Stimulated activated CD8-positive, alpha-beta memory T cell treated with anti-CD3 and anti-CD28 coated beads, Interleukin-15, amount 100 ng/mL, for 24 hours (primary cell): Measurements from ENCODE around the gene GPR152.

Experiments
- DNase-seq: peaks from one replicate; pipeline ENCODE4 v3.0.0-alpha.2; 2020; ENCODE audit warnings: low read depth

Gene GPR152

DNA sequence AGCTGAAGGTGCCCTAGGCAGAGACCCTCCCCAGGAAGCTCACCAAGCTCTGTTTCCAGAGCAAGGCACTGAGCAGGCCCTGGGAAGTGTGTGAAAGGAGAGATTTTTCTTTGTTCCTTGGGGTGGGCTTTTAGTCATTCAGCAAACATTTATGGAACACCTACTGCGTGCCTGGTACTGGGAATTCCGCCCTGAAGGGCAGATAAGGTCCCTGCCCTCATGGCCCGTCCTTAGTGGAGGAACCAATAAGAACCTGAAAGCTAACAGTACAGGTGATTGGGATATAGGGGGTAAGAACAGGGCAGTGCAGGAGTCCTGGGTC is 12.6 kb upstream of the GPR152 start:
- no peak for DNase-seq

DNA sequence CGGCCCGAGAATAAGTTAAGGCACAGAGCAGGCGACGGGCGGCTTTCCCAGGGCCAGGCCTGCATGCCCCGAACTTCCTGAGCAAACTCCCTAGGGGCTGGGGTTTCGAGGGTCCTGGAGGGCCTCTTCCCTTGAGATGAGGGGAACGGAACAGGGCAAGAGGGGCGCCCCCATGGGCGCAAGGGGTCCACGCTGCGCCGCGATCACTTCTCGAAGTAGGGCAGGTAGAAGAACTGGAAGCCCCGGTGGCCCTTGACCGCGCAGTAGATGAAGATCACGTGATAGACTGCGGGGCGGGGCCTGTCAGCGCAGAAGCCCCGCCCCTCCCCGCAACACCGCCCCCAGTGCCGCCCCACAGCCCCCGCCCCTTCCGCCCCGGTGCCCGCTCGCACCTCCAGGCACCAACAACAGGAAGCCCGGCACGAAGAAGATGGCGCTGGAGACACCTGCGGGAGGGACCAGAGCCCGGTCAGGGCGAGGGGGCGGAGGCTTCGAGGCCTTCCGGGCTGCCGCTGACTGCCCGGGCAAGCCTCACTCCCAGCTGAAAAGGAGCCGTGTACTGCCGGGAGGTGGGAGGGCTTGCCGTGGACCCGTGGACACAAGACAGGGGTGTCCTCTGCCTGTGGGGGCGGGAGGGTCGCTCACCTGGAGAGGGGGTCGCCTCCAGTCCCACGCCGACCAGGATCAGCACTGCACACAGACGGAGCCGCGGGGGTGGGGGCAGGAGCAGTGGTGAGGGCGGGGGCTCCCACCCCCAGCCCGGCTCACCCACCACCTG is 12.1 kb upstream of the GPR152 start:
- DNase-seq, result peak; percentile 80

DNA sequence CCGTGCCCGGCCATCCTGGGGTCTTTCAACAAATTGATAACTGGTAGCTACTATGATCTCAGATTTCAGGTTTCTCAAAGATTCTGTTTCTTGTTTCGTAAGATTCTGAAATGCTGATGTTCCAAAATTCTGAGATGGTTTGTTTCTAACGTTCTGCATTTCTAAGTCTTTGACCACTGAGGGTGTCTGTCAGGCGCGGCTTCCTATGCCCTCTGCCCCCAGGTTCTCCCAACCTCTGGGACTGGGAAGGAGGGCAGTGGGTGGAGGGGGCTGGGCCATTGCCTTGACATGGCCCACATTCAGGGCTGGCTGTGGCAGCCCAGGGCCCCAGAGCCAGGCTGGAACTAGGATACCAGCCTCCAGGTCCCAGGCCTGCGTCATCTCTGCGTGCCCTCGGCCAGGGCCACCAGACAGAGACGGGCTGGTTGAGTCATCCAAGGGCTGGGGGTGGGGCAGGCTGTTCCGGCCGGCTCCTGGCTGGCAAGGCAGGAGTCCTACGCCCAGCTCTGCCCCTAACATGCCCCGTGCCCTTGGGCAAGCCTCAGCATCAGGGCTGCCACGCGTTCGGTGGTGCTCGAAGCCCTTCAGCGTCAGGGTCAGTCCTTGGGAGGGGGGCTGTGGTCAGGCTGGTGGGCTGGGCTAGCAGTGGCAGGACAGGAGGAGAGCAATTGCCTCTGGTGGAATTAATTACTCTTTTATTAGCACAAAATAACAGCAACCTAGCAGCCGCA is 11.3 kb upstream of the GPR152 start:
- DNase-seq, result no peak

DNA sequence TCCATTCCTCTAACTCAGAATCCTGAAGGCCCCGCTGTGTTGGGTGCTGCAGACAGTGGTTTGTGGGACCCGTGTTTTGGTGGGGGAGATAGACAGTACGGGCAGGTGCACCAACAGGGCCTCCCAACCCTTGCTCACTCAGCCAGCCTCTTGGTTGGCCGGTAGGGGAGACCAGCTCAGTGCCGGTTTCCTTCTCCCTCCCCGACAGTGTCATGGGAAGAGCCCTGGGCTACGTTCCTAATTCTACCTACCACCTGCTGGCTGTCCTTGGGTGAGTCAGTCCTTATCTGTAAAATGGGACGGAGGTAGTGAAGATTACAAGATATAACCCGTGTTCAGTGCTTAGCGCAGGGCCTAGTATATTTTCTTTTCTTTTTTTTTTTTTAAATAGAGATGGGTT is 10.7 kb upstream of the GPR152 start:
- no peak for DNase-seq

DNA sequence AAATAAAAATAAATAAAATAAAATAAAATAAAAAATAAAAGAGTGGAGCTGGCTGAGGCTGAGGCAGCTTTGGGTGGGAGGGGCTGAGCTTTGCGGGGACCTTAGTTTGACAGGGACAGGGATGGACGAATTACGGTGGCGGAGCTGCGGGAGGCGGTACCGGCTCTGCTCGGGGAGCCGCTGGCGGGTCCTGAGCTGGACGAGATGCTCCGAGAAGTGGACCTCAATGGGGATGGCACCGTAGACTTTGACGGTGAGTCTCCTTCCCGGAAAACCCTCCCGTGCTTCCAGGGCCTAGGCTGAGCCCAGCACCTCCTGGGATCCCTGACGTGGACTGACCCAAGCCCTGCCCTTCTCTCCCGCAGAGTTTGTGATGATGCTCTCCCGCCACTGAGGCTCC is 5.7 kb upstream of the GPR152 start:
- no peak for DNase-seq

DNA sequence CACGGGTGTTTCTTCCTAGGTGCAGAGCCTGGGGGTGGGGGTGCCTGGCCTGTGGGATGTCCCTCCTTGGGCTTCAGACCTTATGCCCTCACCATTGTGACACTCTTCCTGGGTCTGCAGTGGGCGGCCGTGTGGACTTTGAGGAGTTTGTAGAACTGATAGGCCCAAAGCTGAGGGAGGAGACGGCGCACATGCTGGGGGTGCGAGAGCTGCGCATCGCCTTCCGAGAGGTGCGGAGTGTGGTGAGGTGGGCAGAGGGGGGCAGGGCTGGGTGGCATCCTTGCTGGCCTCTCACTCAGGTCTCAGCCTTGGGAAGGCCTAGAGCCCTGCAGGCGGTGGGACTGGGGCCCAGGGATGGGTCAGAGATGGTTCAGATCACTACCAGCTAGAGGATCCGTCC is 4.9 kb upstream of the GPR152 start:
- no peak for DNase-seq

DNA sequence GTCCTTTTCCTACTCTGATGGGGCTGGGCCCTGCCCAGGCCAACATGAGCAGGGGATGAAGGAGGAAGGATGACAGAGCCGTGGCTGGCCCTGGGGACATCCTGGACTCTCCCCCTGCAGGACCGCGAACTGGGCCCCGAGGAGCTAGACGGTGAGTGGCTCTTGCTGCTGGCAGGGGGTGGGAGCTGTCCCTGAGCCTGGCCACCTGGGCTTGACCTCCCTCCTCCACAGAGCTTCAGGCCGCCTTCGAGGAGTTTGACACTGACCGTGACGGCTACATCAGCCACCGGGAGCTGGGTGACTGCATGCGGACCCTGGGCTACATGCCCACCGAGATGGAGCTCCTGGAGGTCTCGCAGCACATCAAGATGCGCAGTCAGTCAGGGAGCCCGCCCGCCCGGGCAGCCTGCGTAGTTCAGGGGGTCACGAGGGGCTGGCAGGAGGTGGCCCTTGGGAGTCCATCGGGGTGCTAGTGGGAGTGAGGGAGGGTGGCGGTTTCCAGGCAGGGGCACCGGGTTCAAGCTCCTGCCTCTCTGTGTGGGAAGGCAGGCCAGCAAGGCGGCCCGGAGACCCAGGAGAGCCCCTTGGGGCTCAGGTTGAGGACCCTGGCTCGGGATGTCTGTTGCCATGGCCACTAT is 3.7 kb upstream of the GPR152 start:
- no peak for DNase-seq

DNA sequence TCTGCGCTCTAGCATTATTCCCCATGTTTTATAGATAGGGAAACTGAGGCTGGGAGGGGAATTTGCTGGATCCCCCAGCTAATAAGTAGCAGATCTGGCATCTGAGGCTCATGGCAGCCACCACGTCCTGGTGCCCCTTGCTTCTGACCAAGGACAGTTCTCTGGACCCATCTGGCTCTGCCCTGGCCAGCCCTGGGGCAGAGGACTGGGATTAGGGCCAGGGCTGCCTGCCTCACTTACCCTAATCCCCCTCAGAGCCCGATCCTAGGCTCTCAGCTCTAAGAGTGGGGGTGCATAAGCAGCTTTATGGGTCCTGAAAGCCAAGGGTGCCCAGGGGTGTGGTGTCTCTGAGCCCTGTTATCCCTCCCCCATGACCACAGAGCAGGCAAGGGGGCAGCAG is 2.5 kb upstream of the GPR152 start, which contains the start of gene CABP4:
Gene CABP4 (plus strand): TSS at position 301 of the 400 bp plus-strand sequence. CDS start 70 bp downstream, at position 371.
- no peak for DNase-seq

DNA sequence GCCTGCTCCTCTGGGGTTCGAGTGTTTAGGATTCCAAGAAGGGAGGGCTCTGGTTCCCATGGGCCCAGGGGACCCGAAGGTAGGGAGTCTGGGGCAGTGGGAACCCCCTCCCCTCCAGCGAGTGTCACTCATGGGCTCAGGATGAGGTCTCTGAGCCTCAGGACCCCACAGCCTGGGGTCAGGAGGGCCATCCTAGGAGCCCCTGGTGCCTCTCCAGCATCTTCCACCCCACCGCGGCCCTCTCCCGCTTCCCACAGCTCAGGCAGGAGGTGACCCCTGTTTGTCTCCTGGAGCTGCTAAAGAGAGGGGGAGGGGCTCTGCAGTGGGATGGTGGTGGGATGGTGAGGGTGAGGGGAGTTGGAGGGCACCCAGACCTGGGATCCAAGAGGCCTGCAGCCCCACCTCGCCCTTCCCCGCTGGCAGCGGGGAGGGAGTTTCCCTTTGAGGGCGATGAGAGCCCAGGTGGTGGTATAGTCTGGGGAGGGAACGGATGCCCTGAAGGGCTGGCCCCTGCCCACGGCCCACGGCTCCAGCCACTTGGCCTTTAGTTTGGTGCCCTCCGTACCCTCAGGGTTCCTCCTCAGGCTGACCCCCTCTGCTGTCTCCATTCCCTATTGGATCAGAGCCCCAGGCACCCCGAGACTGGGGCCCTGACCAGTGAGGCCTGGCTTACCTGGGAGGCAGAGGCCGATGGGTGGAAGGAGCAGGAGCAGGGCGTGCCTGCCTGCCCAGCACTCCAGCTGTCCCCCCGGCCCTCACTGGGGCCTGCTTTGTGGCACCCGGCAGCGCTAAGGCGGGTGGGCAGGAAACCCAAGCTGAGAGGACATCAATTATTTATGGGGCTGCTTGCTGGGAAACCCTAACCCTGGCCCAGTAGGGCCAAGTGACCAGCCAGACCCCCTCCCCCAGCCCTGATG is 1.5 kb upstream of the GPR152 start:
- no peak for DNase-seq

DNA sequence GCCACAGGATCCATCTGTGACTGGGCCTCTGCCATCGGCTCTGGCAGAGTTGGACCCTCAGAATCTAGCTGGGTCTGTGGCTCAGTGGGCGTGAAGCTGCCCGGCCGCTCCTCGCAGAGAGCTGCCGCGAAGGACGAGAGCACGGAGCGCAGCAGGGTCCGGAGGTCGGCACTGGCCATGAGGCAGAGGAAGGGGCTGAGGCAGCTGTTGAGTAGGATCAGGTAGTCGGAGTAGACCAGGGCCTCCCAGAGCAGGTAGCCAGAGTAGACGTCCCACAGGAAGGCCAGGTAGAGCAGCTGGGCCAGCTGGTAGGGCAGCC is 912 bp downstream of the GPR152 start:
- DNase-seq, result no peak

DNA sequence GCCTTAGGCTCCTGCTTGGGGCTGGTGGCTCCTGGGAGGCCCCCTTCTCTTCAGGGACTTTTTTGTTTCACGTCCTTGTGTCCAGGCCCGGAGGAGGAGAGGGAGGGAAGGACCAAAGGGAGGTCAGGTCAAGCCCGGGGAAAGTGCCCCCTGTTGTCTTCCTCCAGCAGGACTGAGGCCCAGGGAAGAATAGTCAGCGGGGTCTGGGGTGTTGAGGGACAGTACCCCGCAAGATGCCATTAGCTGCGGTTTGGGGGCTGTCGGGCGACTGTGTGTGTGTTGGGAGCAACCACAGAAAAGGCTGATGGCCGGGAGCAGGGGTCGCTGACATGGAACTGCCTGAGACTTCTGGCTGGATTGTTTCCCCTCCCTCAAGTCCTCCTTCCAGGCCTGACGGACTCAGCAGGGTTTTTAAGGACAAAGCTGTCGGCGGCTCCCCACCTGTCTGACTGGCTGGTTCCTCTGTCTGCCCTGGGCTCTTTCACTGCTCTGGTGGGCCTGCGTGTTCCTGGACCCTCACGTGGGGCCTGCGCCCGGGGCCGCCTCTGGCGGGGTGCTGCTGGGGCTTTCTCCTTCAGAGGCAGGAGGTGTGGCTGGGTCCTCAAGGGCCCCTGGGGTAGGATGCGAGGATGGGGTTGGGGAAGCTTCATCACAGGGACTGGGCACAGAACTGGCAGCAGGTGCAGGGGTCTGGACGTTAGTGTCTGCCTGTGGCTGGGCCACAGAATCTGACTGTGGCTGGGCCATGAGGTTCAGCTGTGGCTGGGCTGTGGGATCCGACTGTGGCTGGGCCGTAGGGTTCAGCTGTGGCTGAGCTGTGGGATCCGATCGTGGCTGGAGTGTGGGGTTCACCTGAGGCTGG is 1.5 kb downstream of the GPR152 start:
- no peak for DNase-seq

DNA sequence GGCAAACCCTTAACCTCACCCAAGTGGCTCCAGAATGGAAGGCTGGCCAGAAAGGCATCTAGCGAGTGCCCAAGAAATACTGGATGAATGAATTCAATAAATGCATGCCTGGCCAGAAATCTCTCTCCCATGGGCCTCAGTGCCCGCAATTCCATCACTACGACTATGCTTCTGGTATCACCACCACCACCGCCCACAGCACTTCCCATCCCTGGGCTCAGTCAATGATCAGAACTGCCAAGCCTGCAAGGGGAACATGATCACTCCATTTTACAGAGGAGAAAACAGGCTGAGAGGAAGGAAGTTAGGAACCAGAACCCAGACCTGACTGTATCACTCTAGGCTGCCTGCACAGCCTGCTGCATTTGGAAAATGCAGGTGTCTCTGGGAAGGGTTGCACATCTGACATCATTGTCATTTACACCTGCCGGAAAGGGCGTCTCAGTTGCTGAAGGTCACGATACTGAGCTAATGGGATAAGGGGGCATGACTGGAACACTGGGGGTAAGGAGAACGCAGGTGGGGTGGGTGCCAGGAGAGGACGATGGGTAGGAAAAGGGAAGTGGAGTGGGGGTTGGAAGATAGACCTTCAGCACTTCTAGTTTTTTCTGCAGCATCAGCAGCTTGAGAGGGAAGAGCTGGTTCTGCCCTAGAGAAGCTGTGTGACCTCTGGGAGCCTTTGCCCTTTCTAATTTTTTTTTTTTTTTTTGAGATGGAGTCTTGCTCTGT is 3.2 kb downstream of the GPR152 start:
- no peak for DNase-seq

DNA sequence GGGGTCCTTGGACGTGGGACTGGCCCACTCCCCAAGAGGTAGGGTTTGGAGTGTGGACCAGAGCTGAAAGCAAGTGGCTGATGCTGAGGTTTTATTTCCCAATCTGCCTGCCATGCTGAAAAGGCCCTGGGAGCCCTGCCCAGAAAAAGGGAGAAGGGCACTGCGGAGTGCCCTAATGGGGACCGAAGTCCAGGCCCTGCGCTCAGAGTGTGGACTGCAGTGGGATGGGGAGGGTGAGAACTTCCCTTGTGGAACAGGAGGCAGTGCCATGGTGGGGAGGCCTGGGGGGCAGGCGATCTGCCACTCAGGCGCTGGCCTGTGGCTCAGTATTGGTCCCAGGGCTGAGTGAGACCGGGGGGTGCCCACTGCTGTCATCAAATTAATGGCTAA is 4.3 kb downstream of the GPR152 start:
- DNase-seq, result no peak

DNA sequence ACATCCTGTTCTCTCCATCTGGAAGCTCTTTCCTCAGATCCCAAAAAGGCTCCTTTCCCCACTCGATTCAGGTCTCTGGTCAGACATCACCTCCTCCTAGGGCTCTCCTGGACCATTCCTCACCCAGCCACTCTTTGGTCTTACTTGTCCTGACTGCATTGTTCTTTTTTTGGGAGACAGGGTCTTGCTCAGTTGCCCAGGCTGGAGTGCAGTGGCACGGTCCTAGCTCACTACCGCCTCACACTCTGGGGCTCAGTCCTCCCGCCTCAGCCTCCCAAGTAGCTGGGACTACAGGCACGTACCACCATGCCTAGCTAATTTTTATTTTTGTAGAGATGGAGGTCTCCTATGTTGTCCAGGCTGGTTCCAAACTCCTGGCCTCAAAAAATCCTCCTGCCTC is 7.0 kb downstream of the GPR152 start:
- no peak for DNase-seq

DNA sequence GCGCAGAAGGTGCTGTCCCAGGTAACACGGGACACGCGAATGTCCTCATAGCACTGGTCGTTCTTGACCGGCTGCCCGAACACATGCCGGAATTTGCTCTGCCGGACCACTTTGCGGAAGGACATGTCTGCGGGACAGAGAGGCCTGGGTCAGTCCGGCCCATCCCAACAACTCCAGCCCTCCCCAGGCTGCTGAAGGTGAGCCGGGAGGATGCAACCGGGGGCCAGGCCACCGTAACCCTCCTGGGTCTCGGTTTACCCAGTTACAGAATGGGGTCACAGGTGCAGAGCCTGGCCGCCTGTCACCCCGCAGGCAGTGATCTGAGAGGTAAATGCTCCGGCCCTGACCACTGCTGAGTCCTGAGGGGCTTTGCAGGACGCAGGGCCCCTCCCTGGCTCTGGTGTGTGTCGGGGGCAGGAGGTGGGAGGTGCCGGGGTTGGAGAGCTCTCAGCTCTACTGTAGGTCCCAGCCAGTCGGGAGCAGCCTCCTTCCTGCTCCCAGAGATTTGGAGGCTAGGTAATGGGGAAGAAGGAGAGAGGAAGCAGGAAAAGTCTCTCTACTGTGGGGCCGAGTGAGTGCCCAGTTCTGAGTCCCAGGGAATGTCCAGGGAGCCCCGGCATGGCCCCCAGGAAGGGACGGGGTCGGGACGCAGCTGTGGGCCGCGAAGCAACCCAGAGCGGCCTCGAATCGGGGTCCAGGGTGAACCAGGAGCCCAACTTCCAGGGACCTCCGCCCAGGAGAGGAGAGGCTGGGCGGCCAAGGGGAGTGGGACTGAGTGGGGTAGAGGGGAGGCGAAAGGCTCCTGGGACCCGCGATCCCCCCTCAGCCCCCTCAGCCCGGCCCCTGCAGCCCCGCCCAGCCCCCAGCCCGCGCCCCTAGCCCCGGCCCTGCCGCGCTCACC is 9.8 kb downstream of the GPR152 start:
- DNase-seq, result no peak

DNA sequence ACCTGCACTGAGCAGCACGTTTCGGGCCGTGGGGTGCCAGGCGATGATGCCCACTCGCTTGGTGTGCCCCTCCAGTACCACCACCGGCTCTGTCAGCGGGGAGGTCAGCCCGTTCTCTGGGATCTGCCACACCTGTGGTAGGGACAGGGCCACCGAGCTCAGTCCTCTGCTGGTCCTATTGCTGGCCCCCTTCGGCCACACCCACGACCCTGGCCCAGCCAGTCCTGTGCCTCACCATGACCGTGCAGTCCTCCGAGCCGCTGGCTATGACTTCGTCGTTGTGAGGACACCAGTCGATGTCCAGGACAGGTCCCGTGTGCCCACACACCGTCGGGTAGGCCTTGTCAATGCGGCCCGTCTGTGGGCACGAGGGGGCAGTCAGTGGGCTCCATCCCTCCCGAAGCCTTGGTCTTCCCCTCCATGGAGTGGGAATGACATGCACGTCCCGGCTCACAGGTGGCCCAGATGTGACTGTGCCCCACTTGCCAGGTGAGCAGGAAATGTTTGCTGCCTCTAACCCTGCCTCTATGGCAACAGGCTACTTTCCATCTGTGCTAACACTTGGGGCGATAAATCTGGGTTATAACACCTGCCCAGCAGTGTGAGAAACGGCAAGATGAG is 10.7 kb downstream of the GPR152 start:
- no peak for DNase-seq

DNA sequence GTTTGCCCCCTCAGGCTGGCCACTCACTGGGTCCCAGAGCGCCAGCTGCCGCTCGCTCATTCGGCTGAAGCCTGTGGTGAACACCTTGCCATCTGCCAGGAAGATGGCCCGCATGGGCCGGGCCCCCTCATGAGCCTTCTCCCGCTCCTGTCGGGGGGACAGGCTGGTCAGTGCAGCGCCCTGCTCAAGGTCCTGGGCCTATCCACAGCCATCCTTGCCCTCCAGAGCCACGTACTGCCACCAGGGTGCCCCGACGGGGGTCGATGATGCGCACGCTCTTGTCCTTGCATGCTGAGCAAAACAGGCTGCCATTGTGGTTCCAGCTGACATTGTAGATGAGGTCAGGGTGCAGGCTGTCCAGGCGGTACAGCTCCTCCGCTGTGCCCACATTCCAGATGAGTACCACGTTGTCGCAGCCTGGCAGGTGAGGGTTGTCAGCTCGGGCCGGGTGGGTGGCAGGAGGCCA is 11.4 kb downstream of the GPR152 start:
- no peak for DNase-seq

DNA sequence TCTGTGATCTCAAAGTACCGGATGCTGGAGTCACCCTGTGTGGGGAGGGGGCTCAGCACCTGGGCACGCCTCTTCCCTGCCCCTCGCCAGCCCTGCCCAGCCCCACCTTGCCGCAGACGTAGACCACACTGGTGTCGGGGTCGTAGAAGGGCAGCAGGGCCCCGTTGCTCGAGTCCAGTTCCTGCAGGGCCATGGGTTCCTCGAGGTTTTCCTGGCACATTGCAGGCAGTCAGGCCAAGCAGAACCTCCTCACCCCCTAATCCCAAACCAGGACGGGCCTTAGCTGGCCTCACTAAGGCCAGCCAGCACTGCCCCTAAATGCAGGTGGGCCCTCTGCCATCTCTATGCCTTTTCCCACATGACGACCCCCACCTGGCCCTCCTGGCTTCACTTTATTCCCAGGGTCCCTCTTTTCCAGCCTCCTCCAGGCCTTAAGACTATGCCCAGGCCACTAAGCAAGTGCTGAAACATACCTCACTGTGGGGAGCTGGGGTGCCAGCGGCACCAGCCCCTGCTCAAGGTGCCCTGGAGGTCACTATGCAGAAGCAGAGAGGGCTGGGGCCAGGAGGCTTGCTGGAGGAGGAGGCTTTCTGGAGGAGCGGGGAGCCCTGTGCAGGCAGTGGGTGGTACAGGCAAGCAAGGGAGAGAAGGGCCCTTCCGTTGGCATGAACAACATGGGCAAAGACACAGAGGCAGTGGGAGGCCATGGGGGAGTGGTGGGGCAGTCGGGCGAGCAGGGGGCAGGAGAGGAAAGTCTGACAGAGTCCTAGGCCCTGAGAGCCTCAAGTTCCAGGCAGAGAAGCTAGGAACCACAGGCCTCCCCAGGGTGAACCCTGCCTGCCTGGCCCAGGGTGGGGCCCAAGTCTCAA is 12.1 kb downstream of the GPR152 start:
- DNase-seq, result no peak
